Lower lobe of right lung (tissue), 2 donors: Measurements from ENCODE around the gene ASB4. TPM values are rescaled to one million over a fixed set of nuclear protein-coding genes. Genes with fewer than 3 reads are reported as not detected.
A peak's percentile ranks its signal among the peaks of the same experiment; 100 is the strongest.

ENCODE experiments used
- ATAC-seq, 2 donors: fragments of 200-7000 bp; cut with Tn5 transposase; one replicate each; pipeline ENCODE4 v1.9.1; 2020 to 2022; ENCODE audit warnings: mild to moderate bottlenecking in 2 of 2, moderate library complexity in 2 of 2
- DNase-seq: peaks from one replicate; pipeline ENCODE4 v3.0.0-alpha.2; 2020
- H3K27ac ChIP-seq: fragments of 200-600 bp; one replicate; pipeline ENCODE4 v1.8.0; 2022
- H3K27me3 ChIP-seq: fragments of 200-600 bp; one replicate; pipeline ENCODE4 v1.8.0; 2022; ENCODE audit warnings: low read depth
- H3K36me3 ChIP-seq: fragments of 200-600 bp; one replicate; pipeline ENCODE4 v1.8.0; 2022; ENCODE audit warnings: mild to moderate bottlenecking
- H3K4me1 ChIP-seq: fragments of 200-600 bp; one replicate; pipeline ENCODE4 v1.8.0; 2022
- H3K4me3 ChIP-seq: fragments of 200-600 bp; one replicate; pipeline ENCODE4 v1.8.0; 2022; ENCODE audit warnings: mild to moderate bottlenecking
- H3K9me3 ChIP-seq: fragments of 200-600 bp; one replicate; pipeline ENCODE4 v1.8.0; 2022
- intact Hi-C: fragments of 100-400 bp; cut with DNase I; formaldehyde crosslinking; loops from one replicate; pipeline ENCODE4 v1.11.0; 2022
- total RNA-seq: library from RNA; stranded (reverse); fragmentation: NEBNext Ultra II Directional; extraction: Animal tissue kit (Norgen Biotek cat#: 25700); gene quantifications from one replicate; pipeline ENCODE4 v1.2.1, GENCODE V29; 2021
- TF ChIP-seq, protein P1 (sequence below): fragments of 200-600 bp; IDR thresholded peaks from one replicate; pipeline ENCODE4 v1.8.0; 2022; ENCODE audit warnings: antibody characterized with exemption, mild to moderate bottlenecking
- donor health status: DM: no; HTN: yes; CAD: no; lungs with severe emphysema.

Gene ASB4
- total RNA-seq, 1 donor from 2014 or later: 0.50 TPM

DNA sequence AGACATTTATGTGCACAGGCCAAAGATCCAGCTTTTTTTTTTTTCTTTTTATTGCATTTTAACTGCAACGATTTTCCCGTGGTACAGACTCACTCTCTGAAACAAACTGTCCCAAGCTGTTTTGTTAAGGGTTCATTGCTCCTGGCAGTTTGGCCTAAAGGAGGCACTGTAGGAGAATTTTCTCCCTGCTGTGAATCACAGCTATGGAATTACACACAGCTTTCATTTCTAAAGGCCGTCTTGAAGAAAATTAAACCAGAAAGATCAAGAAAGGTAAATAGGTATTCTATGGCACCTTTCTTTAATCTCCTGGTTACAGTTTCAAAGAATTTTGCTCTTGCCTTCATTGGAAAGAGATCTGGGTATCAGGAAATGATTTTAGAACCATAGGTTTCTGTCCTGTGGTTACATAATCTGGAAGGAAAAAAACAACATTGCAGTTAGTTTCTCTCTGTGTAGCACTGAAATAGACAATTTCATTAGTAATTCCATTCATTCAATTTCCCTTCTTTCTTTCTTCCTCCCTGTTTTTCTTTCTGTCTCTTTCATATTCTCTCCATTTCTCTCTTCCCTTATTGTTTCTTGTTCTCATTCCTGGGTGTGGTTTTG, 59.4 kb downstream of the ASB4 start:
- no peaks in the 10 kb centered on the region for H3K36me3 ChIP-seq
- H3K27ac ChIP-seq: peak overlapping the region; percentile 80
- ATAC-seq: peak; percentile 84 to 91
- DNase-seq: no peak
- TF ChIP-seq, protein P1, sequence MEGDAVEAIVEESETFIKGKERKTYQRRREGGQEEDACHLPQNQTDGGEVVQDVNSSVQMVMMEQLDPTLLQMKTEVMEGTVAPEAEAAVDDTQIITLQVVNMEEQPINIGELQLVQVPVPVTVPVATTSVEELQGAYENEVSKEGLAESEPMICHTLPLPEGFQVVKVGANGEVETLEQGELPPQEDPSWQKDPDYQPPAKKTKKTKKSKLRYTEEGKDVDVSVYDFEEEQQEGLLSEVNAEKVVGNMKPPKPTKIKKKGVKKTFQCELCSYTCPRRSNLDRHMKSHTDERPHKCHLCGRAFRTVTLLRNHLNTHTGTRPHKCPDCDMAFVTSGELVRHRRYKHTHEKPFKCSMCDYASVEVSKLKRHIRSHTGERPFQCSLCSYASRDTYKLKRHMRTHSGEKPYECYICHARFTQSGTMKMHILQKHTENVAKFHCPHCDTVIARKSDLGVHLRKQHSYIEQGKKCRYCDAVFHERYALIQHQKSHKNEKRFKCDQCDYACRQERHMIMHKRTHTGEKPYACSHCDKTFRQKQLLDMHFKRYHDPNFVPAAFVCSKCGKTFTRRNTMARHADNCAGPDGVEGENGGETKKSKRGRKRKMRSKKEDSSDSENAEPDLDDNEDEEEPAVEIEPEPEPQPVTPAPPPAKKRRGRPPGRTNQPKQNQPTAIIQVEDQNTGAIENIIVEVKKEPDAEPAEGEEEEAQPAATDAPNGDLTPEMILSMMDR: peak; percentile 80
- intact Hi-C loops: no loop called here
- no peaks in the 10 kb centered on the region for H3K27me3 ChIP-seq
- H3K4me1 ChIP-seq: peaks cover 53% of the 10 kb centered on the region
- H3K4me3 ChIP-seq: peak overlapping the region; percentile 41
- H3K9me3 ChIP-seq: no peaks in the 10 kb centered on the region

DNA sequence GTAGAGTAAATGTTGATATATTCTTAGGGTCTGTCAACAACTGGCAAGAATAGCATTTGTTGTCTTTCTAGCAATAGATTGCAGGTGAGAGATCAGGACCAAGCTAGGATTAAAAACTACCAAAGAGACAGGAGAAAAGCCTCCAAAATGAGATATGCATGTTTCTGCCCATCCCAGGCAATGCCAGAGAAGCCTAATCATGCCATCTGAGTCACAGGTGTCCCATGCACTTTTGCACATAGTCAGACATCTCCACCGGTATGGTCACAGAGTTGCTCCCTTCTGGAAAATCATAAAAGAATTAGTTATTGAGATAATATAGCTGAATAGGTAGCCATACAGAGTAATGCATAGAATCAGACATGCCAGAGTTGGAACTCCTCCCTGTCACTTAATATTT, 59.9 kb downstream of the ASB4 start:
- Histone ChIP-seq H3K27me3 (no peaks in the 10 kb centered on the region), H3K27ac (peak overlapping the region; percentile 80), H3K4me3 (peak overlapping the region; percentile 41), H3K4me1 (peaks cover 59% of the 10 kb centered on the region), H3K9me3 (no peaks in the 10 kb centered on the region), H3K36me3 (no peaks in the 10 kb centered on the region)
- ATAC-seq (no peak), DNase-seq (no peak)
- intact Hi-C loops: no loop called here
- TF ChIP-seq, protein P1: no peak

GRCh38 chr7:95546647-95547046, 60.9 kb downstream of the ASB4 start:
- intact Hi-C loops: no loop called here
- peak in 1 of 2 donors; percentile 11 for ATAC-seq
- peak overlapping the region; percentile 19 for H3K4me3 ChIP-seq
- H3K27ac ChIP-seq: peak overlapping the region; percentile 80
- H3K27me3 ChIP-seq: no peaks in the 10 kb centered on the region
- peaks cover 67% of the 10 kb centered on the region for H3K4me1 ChIP-seq
- TF ChIP-seq, protein P1: no peak
- no peak for DNase-seq
- H3K36me3 ChIP-seq: no peaks in the 10 kb centered on the region
- H3K9me3 ChIP-seq: no peaks in the 10 kb centered on the region

DNA sequence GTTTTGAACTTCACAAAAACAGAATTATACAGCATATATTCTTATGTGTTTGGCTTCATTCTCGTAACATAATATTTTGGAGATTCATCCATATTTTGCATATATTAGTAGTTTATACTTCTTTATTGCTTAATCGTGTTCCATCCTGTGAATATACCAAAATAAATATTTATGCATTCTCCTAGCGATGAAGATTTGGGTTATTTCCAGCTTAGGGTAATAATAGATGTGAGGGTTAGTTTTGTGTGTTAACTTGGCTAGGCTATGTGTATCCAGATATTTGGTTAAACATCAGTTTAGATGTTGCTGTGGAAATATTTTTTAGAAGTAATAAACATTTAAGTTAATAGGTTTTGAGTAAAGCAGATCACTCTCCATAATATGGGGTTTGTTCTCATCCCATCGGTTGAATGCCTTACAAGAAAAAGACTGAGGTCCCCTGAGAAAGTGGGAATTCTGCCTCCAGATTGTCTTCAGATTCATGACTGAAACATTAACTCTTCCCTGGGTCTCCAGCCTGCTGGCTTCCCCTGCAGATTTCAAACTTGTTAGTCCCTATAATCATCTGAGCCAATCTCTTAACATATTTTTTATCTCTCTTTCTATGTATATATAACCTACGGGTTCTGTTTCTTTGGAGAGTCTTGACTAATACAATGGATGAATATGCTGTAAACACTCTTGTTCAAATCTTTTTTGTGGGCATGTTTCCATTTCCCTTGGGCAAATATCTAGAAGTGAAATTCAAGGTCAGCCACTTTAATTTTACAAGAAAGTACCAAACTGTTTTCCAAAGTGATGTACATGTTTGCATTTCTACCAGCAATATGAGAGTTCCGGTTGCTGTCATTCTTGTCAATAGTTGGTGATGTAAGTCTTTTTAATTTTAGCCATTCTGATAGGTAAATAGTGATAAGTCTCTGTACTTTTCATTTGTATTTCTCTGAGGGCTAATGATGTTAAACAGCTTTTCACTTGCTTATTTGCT, 61.9 kb downstream of the ASB4 start:
- TF ChIP-seq, protein P1: no peak
- Histone ChIP-seq H3K4me1 (peaks cover 67% of the 10 kb centered on the region), H3K4me3 (no peak overlapping the region), H3K36me3 (no peaks in the 10 kb centered on the region), H3K9me3 (no peaks in the 10 kb centered on the region), H3K27ac (peak overlapping the region; percentile 80), H3K27me3 (no peaks in the 10 kb centered on the region)
- intact Hi-C loops: no loop called here
- ATAC-seq (no peak), DNase-seq (no peak)

DNA sequence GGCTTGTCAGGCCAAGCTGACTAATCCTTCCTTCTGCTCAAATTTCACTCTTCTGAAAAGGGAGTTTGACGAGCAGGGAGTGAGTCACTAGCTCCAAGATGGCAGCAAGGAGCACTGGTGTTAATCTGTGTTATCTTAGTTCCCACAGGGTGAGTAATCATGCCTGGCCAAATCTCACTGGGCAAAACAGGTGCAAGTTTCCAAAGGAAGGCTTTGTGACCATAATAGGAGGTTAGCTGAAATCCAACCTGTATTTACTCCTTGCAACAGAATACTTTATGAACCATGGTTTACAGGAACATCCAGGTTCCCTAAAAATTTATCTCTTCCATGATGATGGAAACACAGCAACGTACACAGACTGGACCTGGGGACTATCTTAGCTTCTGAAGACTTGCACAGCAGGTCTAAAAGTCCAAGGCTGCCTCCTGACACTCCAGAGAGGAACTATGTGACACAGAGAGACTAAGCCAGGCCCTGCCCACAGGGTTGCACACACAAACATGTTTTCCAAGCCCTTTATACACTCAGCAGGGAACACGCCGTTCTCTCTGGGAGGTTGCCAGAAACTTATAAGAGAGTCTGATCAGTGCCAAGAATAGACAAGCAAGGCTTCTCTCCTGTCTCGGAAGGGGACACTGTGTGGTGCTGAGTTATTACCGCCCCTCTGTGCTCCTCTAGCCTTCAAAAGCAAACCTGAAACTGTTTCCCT, 64.2 kb downstream of the ASB4 start:
- TF ChIP-seq, protein P1: no peak
- H3K9me3 ChIP-seq: no peaks in the 10 kb centered on the region
- H3K27me3 ChIP-seq: no peaks in the 10 kb centered on the region
- H3K4me3 ChIP-seq: no peak overlapping the region
- H3K36me3 ChIP-seq: no peaks in the 10 kb centered on the region
- ATAC-seq (peak; percentile 95 to 98), DNase-seq (peak; percentile 89)
- peak overlapping the region; percentile 87 for H3K27ac ChIP-seq
- intact Hi-C loops: no loop called here
- peaks cover 62% of the 10 kb centered on the region for H3K4me1 ChIP-seq
